ENCODE data around the gene SGSM2. TPM values are rescaled to one million over a fixed set of nuclear protein-coding genes. Genes with fewer than 3 reads are reported as not detected.

SGSM2 gene
- total RNA-seq, 1 experiment from 2014 or later: 25.7 TPM

DNA sequence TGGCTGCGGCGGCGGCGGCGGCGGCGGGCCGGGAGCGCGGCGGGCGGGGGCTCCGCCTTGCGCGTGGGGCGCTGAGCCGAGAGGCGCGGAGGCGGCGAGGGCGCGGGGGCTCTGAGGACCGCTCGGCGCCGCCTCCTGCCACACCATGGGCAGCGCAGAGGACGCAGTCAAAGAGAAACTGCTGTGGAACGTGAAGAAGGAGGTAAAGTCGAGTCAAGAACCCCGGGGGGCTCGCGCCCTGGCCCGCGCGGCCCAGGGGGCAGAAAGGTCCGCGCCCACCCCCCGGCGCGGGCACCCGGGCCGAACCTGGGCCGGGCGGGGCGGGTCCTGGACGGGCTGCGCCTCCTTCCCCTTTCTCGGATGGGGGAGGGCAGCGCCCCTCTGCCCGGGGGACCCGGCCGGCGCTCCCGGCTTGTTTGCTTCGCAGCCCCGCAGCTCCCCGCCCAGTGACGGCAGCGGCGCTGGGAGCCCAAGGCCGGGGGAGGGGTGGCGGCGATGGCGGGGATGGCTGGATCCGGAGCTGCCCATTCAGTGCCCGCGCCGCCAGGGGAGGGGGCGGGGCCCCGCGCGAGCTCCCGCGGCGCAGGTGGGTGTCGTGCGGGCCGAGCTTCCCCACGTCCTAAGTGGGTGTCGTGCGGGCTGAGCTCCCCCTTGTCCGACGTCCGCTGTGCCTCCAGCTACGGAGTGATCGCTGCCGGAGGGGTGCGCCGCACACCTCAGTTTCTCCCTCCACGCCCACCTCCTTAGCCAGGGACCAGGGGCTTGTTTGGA, 428 bp downstream of the SGSM2 start:
- peak; percentile 36 for DNase-seq (ENCODE audit: low spot score)

- no peak for DNase-seq (ENCODE audit: low spot score)
These were observed 985 bp downstream of the SGSM2 start for GRCh38 chr17:2338315-2338657.

GRCh38 chr17:2343421-2343820, 6.1 kb downstream of the SGSM2 start:
- DNase-seq (ENCODE audit: low spot score): no peak

- DNase-seq (ENCODE audit: low spot score): no peak
These were observed 7.2 kb downstream of the SGSM2 start for GRCh38 chr17:2344528-2344927.

- peak; percentile 2 for DNase-seq (ENCODE audit: low spot score)
These were observed 9.2 kb downstream of the SGSM2 start for GRCh38 chr17:2346475-2346874.

GRCh38 chr17:2347805-2348685, 10.7 kb downstream of the SGSM2 start:
- DNase-seq (ENCODE audit: low spot score): peak; percentile 70

DNA sequence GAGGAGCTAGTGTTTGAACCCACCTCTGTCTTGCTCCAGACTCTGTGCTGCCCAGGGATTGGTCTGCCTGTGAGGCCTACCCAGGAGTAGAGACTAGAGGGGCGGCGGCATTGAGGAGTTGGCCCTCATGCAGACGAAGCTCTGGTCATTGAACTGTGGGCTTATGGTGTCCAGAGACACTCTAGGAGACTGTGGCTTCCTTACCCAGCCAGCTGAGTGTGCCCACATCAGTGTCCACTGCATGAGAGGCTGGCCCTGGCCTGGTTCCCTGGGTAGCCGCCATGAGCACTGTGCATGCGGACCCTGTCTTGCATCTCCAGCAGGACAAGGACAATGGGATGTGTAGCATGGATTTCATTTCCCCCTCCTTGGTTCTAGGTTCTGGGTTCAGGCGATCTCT, 14.0 kb downstream of the SGSM2 start:
- DNase-seq (ENCODE audit: low spot score): no peak

- DNase-seq (ENCODE audit: low spot score): no peak
These were observed 17.0 kb downstream of the SGSM2 start for GRCh38 chr17:2354311-2354710.

GRCh38 chr17:2357237-2357636, 19.9 kb downstream of the SGSM2 start:
- DNase-seq (ENCODE audit: low spot score): no peak

GRCh38 chr17:2357931-2358434, 20.7 kb downstream of the SGSM2 start:
- no peak for DNase-seq (ENCODE audit: low spot score)

DNA sequence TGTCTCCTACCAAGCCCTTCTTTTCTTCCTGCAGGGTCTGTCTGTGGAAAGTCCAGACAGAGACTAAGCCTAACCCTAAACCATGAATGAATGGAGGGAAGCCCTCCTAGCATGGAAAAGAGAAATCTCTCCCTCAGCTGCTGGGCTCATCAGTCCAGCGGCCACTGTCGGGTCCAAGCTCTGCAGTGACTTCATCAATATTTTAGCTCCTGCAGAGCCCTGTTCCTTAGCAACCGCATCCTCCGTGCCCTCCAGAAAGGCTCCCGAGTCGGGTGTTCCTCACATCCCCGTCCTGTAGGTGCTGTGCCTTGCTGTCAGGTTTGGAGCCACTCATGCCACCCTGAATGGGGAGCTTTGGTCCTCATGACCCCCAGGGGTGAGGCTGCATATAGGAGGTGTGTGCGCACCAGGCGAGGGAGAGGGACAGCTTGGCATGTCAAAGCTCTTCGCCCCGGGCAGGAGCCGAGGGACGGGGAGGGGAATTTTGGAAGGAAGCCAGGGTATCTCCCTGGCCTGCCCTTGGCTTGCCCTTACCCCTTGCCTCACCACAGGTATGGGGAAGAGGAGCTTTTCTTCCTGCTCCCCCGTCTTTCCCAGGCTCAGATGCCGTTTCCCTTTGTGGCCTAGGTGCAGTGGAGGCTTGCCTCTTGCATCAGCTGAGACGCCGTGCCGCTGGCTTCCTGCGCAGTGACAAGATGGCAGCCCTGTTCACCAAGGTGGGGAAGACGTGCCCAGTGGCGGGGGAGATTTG, 23.9 kb downstream of the SGSM2 start:
- no peak for DNase-seq (ENCODE audit: low spot score)

GRCh38 chr17:2362016-2362415, 24.7 kb downstream of the SGSM2 start:
- DNase-seq (ENCODE audit: low spot score): no peak

DNA sequence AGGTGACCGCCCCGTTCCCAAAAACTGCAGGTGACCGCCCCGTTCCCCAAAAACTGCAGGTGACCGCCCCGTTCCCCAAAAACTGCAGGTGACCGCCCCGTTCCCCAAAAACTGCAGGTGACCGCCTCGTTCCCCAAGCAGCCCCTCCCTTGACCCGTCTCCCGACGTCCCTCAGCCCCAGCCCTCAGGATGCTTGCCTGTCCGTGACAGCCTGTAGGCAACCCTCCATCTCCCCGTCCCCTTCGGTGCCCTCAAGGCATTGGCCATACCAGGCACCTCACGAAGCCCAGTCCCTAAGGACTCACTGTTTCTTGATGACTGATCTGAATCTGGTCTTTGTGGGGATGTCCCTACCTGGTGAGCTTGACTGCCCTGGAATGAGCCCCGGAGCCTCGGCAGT, 25.1 kb downstream of the SGSM2 start:
- no peak for DNase-seq (ENCODE audit: low spot score)

DNA sequence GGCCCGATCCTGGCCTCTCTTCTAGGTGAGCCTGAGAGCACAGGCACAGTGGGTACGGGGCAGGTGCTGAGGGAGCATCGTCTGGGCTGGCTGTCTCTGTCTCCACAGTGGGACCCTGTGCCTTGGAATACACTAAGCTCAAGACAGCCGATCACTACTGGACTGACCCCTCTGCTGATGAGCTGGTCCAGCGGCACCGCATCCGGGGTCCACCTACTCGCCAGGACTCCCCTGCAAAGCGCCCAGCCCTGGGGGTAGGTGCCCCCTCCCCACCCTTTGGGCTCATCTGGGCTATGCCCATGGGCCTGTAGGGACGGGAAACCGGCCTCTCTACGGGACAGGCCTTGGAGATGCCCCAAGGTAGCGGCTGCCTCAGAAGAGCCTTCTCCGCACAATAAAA, 25.6 kb downstream of the SGSM2 start:
- no peak for DNase-seq (ENCODE audit: low spot score)

GRCh38 chr17:2363318-2363717, 26.0 kb downstream of the SGSM2 start:
- no peak for DNase-seq (ENCODE audit: low spot score)

DNA sequence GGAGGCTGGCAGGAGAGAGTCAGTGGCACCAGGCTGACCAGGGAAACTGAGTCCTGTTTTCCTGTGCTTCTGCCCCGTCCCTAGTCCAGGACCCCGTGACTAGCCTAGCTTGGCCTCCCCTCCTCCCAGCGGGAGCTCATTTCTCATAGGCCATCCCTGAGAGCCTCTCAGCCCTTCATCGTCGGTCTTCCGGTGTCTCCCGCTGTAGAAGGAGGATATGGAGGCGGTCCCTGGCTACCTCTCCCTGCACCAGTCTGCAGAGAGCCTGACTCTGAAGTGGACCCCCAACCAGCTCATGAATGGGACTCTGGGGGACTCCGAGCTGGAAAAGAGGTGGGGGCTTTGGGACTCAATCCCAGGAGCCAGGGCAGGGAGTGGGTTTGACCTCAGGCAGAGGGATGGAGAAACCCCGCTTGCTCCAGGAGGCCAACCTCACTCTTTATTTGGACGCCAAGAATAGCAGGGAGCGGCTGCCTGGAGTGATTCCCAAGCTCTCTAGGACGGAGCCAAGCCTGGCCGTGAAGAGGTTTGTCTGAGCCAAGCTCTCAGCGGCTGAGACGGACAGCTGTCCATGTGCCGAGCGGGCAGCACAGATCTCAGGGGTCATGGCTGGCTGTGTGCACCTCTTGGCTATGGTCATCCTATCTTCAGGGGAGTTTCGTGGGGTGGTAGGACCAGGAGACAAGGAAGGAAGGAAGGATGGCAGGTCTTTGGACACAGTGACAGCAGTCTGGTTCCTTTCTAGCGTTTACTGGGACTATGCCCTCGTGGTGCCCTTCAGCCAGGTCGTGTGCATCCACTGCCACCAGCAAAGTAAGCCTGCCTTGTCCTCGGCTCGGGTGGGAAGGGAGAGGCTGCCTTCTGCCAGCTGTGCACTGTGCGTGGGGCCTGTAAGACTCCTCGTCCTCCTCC, 26.8 kb downstream of the SGSM2 start:
- DNase-seq (ENCODE audit: low spot score): no peak

DNA sequence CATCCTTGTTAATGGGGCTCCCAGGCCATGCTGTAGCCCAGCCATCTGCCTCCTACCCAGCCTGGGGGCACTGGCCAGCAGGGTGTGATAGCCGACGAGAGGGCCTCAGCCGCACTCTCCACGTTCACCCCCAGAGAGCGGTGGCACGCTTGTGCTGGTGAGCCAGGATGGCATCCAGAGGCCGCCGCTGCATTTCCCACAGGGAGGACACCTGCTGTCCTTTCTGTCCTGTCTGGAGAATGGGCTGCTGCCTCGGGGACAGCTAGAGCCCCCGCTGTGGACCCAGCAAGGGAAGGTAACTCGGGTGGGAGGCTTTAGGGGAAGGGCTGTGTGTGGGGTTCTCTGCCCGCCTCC, 27.4 kb downstream of the SGSM2 start:
- DNase-seq (ENCODE audit: low spot score): no peak

DNA sequence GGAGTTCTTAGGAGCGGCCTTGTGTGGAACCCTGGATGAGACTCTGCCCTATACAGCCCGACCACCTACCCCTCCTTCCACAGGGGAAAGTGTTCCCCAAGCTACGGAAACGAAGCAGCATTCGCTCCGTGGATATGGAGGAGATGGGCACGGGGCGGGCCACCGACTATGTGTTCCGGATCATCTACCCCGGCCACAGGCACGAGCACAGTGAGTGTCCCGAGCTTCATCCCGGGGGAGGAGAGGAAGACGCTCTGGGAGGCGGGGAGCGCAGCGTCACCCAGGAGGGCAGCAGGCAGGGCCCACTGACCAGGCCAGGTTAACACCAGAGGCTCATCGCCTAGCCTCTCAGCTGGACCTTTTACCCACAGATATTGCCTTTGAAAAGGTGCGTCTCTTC, 27.8 kb downstream of the SGSM2 start:
- no peak for DNase-seq (ENCODE audit: low spot score)

- no peak for DNase-seq (ENCODE audit: low spot score)
These were observed 29.6 kb downstream of the SGSM2 start for GRCh38 chr17:2366747-2367494.

GRCh38 chr17:2368359-2368758, 31.1 kb downstream of the SGSM2 start:
- no peak for DNase-seq (ENCODE audit: low spot score)
